Right lobe of liver (tissue), 4 donors: ENCODE results near the gene LMOD3.

Experiments
- CTCF ChIP-seq, 4 donors: fragments of 200-600 bp in 3 of 4; fragments of 450-650 bp in 1 of 4; IDR thresholded peaks; one replicate each; pipeline versions ENCODE4 v1.5.1 to v1.8.0; 2016 to 2022; ENCODE audit warnings: antibody characterized with exemption in 4 of 4, mild to moderate bottlenecking in 2 of 4
- POLR2A ChIP-seq: fragments of 450-650 bp; IDR thresholded peaks from one replicate; pipeline ENCODE4 v1.6.1; 2017; ENCODE audit warnings: antibody characterized with exemption, mild to moderate bottlenecking
- donor health status: DM: no; HTN: no; CAD: no.
- donor health status: DM: no; HTN: no; CAD: no.
- donor health status: DM: no; HTN: yes; CAD: no.

GRCh38 chr3:69137412-69137811 lies 15.0 kb upstream of the LMOD3 start:
- TF ChIP-seq POLR2A (no peak), CTCF (IDR thresholded peaks at IDR 0.05) (no peak)
